Measurements from ENCODE around the gene TNFAIP8L1. TPM values are rescaled to one million over a fixed set of nuclear protein-coding genes. Genes with fewer than 3 reads are reported as not detected.
A peak's percentile ranks its signal among the peaks of the same experiment; 100 is the strongest.

Gene TNFAIP8L1
- total and polyA plus RNA-seq, 2 experiments from 2014 or later = 13.6 to 14.3 TPM

GRCh38 chr19:4640247-4641000 lies 1.1 kb downstream of the TNFAIP8L1 start:
- no peaks in the 10 kb centered on the region for H3K9me2 ChIP-seq (replicated peaks; ENCODE audit: insufficient read depth)
- H3K9me3 ChIP-seq (ENCODE audit: low read depth) = no peaks in the 10 kb centered on the region
- H3K27me3 ChIP-seq = no peaks in the 10 kb centered on the region
- H3K79me2 ChIP-seq = peaks cover 20% of the 10 kb centered on the region
- H2AFZ ChIP-seq = no peak overlapping the region
- no peak for TF ChIP-seq EZH2 (IDR thresholded peaks at IDR 0.05; ENCODE audit: borderline replicate concordance)
- TF ChIP-seq, protein P1, sequence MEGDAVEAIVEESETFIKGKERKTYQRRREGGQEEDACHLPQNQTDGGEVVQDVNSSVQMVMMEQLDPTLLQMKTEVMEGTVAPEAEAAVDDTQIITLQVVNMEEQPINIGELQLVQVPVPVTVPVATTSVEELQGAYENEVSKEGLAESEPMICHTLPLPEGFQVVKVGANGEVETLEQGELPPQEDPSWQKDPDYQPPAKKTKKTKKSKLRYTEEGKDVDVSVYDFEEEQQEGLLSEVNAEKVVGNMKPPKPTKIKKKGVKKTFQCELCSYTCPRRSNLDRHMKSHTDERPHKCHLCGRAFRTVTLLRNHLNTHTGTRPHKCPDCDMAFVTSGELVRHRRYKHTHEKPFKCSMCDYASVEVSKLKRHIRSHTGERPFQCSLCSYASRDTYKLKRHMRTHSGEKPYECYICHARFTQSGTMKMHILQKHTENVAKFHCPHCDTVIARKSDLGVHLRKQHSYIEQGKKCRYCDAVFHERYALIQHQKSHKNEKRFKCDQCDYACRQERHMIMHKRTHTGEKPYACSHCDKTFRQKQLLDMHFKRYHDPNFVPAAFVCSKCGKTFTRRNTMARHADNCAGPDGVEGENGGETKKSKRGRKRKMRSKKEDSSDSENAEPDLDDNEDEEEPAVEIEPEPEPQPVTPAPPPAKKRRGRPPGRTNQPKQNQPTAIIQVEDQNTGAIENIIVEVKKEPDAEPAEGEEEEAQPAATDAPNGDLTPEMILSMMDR (IDR thresholded peaks at IDR 0.05; ENCODE audit: poor library complexity) = no peak
- TF ChIP-seq EZH2phosphoT487 (IDR thresholded peaks at IDR 0.05; ENCODE audit: low read depth, severe bottlenecking, unreplicated experiment) = no peak
- 75% methylated on average over 17 of the region's 17 CpGs for WGBS (ENCODE audit: low lambda C conversion rate, missing lambda C conversion rate)
- H3K36me3 ChIP-seq (replicated peaks; ENCODE audit: insufficient read depth, low read depth) = no peaks in the 10 kb centered on the region
- H3K4me3 ChIP-seq = peak overlapping the region; percentile 72
- H4K20me1 ChIP-seq (ENCODE audit: insufficient read depth, poor library complexity, severe bottlenecking) = no peaks in the 10 kb centered on the region
- DNase-seq (ENCODE audit: low spot score) = peak; percentile 44
- peaks cover 12% of the 10 kb centered on the region for H3K4me1 ChIP-seq (ENCODE audit: insufficient read depth)
- H3K4me2 ChIP-seq = peak overlapping the region; percentile 87
- H3K27ac ChIP-seq = no peak overlapping the region

DNA sequence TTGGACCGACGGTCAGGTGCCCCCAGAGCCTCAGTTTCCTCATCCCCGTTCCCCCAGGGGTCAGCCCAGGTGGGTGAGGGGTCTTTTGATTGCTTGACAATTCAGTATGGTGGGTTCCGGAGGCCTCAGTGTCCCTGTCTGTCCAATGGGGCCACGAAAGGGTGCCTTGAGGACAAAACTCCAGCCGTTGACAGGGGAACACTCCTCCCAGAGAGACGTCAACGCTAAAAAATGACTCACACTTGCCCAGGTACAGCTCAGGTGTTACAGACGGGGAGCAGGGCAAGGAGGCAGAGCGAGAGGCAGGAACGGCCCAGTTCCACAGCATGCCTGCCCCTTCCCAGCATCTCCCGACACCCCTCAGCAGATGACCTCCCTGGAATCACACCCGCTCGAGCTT lies 1.8 kb downstream of the TNFAIP8L1 start:
- Histone ChIP-seq H3K4me3 (no peak overlapping the region), H4K20me1 (ENCODE audit: insufficient read depth, poor library complexity, severe bottlenecking) (no peaks in the 10 kb centered on the region), H3K9me3 (ENCODE audit: low read depth) (no peaks in the 10 kb centered on the region), H2AFZ (no peak overlapping the region), H3K4me2 (peak overlapping the region; percentile 87), H3K27me3 (no peaks in the 10 kb centered on the region), H3K27ac (no peak overlapping the region), H3K36me3 (replicated peaks; ENCODE audit: insufficient read depth, low read depth) (no peaks in the 10 kb centered on the region), H3K79me2 (peaks cover 20% of the 10 kb centered on the region), H3K9me2 (replicated peaks; ENCODE audit: insufficient read depth) (no peaks in the 10 kb centered on the region), H3K4me1 (ENCODE audit: insufficient read depth) (peaks cover 5% of the 10 kb centered on the region)
- no peak for TF ChIP-seq EZH2phosphoT487 (IDR thresholded peaks at IDR 0.05; ENCODE audit: low read depth, severe bottlenecking, unreplicated experiment)
- TF ChIP-seq, protein P1 (IDR thresholded peaks at IDR 0.05; ENCODE audit: poor library complexity) = no peak
- TF ChIP-seq EZH2 (IDR thresholded peaks at IDR 0.05; ENCODE audit: borderline replicate concordance) = no peak
- DNase-seq (ENCODE audit: low spot score) = peak; percentile 13
- 82% methylated on average over 14 of the region's 14 CpGs for WGBS (ENCODE audit: low lambda C conversion rate, missing lambda C conversion rate)

DNA sequence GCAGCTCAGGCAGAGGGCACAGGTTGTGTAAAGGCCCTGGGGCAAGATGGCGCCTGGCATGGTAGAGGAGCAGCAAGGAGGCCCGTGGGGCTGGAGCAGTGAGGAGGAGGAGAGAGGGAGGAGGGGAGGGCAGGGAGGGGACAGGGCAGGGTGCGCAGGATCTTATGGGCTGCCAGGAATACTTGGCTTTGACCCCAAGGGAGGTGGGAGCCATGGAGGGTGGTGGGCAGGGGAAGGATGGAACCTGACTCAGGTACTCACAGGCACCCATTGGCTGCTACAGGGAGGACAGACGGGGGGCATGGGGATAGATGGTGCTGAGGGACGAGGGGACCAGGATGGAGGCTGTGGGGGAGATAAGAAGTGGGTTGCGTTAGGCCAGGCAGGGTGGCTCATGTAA lies 3.3 kb downstream of the TNFAIP8L1 start:
- TF ChIP-seq, protein P1 (IDR thresholded peaks at IDR 0.05; ENCODE audit: poor library complexity) = no peak
- TF ChIP-seq EZH2phosphoT487 (IDR thresholded peaks at IDR 0.05; ENCODE audit: low read depth, severe bottlenecking, unreplicated experiment) (no peak), EZH2 (IDR thresholded peaks at IDR 0.05; ENCODE audit: borderline replicate concordance) (no peak)
- DNase-seq (ENCODE audit: low spot score) = no peak
- no peaks in the 10 kb centered on the region for H3K9me2 ChIP-seq (replicated peaks; ENCODE audit: insufficient read depth)

More for the DNA sequence above, 3.3 kb downstream of the TNFAIP8L1 start:
- Histone ChIP-seq H3K27me3 (no peaks in the 10 kb centered on the region), H4K20me1 (ENCODE audit: insufficient read depth, poor library complexity, severe bottlenecking) (no peaks in the 10 kb centered on the region), H3K36me3 (replicated peaks; ENCODE audit: insufficient read depth, low read depth) (no peaks in the 10 kb centered on the region), H3K27ac (no peak overlapping the region), H3K4me2 (no peak overlapping the region), H3K9me3 (ENCODE audit: low read depth) (no peaks in the 10 kb centered on the region), H2AFZ (no peak overlapping the region), H3K4me1 (ENCODE audit: insufficient read depth) (no peaks in the 10 kb centered on the region), H3K79me2 (peaks cover 20% of the 10 kb centered on the region), H3K4me3 (no peak overlapping the region)
- WGBS (ENCODE audit: low lambda C conversion rate, missing lambda C conversion rate) = 96% methylated on average over 5 of the region's 6 CpGs

All from hepatocyte (in vitro differentiated cells).